ENCODE measurements around the gene POLR3H. TPM values are rescaled to one million over a fixed set of nuclear protein-coding genes. Genes with fewer than 3 reads are reported as not detected.

The POLR3H gene
- polyA plus RNA-seq, 1 experiment, result 36.3 TPM

- DNase-seq (ENCODE audit: low read depth, low spot score), result no peak
- H3K4me3 ChIP-seq (ENCODE audit: low read depth, low read length), result no peak overlapping the region
- H3K27ac ChIP-seq (ENCODE audit: low read depth, low read length), result no peak overlapping the region
- H3K9me3 ChIP-seq (ENCODE audit: control insufficient read depth, insufficient read depth, low read length), result no peaks in the 10 kb centered on the region
- H3K27me3 ChIP-seq (ENCODE audit: control insufficient read depth, insufficient read depth, low read length), result no peaks in the 10 kb centered on the region
- TF ChIP-seq CTCF (IDR thresholded peaks at IDR 0.05; ENCODE audit: low read depth, low read length), result no peak
- ChIA-PET POLR2A (interaction anchor here (1.0 to 4.1 kb wide), 2 partner anchors 10 to 32 kb away, joined by 3 to 23 read pairs; partner anchors contain the start of genes ACO2, PHF5A and TOB2), CTCF (interaction anchor here (0.7 to 4.6 kb wide), 2 partner anchors 30 to 39 kb away, joined by 4 to 40 read pairs; no protein-coding TSS in a partner anchor)
These were observed 65.8 kb downstream of the POLR3H start for GRCh38 chr22:41478473-41478872.

Other genes starting within 250 kb of the POLR3H start
- 55.3 and 68.7 TPM in 2 replicates for gene ZC3H7B, start 242.9 kb downstream of the POLR3H start, polyA plus RNA-seq (2011; rRNA removed)
- gene TEF, start 162.5 kb downstream of the POLR3H start, polyA plus RNA-seq (2011; rRNA removed), result 13.7 and 18.3 TPM in 2 replicates
- gene TOB2, start 97.7 kb downstream of the POLR3H start, polyA plus RNA-seq (2011; rRNA removed), result 25.9 and 27.0 TPM in 2 replicates
- 47.9 and 53.8 TPM in 2 replicates for gene PHF5A, start 75.8 kb downstream of the POLR3H start, polyA plus RNA-seq (2011; rRNA removed)
- 32.2 and 44.4 TPM in 2 replicates for gene ACO2, start 75.4 kb downstream of the POLR3H start, polyA plus RNA-seq (2011; rRNA removed)
- 12.4 and 21.2 TPM in 2 replicates for gene CSDC2, start 16.5 kb upstream of the POLR3H start, polyA plus RNA-seq (2011; rRNA removed)
- gene PMM1, start 45.4 kb upstream of the POLR3H start, polyA plus RNA-seq (2011; rRNA removed), result 60.7 and 72.5 TPM in 2 replicates
- gene DESI1, start 76.6 kb upstream of the POLR3H start, polyA plus RNA-seq (2011; rRNA removed), result 22.3 and 23.8 TPM in 2 replicates
- 149 and 196 TPM in 2 replicates for gene XRCC6, start 76.8 kb upstream of the POLR3H start, polyA plus RNA-seq (2011; rRNA removed)
- gene SNU13, start 144.4 kb upstream of the POLR3H start, polyA plus RNA-seq (2011; rRNA removed), result 151 and 165 TPM in 2 replicates
- gene MEI1, start 155.0 kb upstream of the POLR3H start, polyA plus RNA-seq (2011; rRNA removed), result 0.22 and 0.25 TPM in 2 replicates

All from AG04450 (cell line).